MCF 10A (cell line): ENCODE measurements around the gene DCTN2. TPM values are rescaled to one million over a fixed set of nuclear protein-coding genes. Genes with fewer than 3 reads are reported as not detected.

Experiments used
- BruUV-seq: library from RNA; stranded (reverse); fragments of 400-500 nt; replicated peaks from 2 replicates; lab custom pipeline; 2021; lab: Mats Ljungman, UMichigan
- CTCF ChIA-PET: fragments of 300-600 bp; sonication (Branson Sonifier 250); formaldehyde crosslinking; extraction: SDS; loops from one replicate; lab custom pipeline; 2021; ENCODE audit warnings: antibody characterized with exemption, inconsistent platforms; lab: Yijun Ruan, JAX
- POLR2A ChIA-PET: fragments of 300-600, 350-650 bp; sonication (Branson Sonifier 250); formaldehyde crosslinking; extraction: SDS; loops from one replicate; lab custom pipeline; 2020; ENCODE audit warnings: antibody characterized with exemption, inconsistent platforms; lab: Yijun Ruan, JAX
- DNase-seq: peaks from one replicate; pipeline ENCODE4 v3.0.0-alpha.2; 2018; ENCODE audit not compliant: unreplicated experiment
- H3K27ac Mint-ChIP-seq: one replicate; pipeline ENCODE4 v1.8.0; 2022; ENCODE audit warnings: mild to moderate bottlenecking, low read depth, mixed read lengths; ENCODE audit not compliant: unreplicated experiment
- H3K27me3 Mint-ChIP-seq: one replicate; pipeline ENCODE4 v1.8.0; 2022; ENCODE audit warnings: mixed read lengths; ENCODE audit not compliant: insufficient read depth, unreplicated experiment
- H3K36me3 Mint-ChIP-seq: one replicate; pipeline ENCODE4 v1.8.0; 2022; ENCODE audit warnings: mild to moderate bottlenecking, moderate library complexity, mixed read lengths; ENCODE audit not compliant: insufficient read depth, unreplicated experiment
- H3K4me1 Mint-ChIP-seq: one replicate; pipeline ENCODE4 v1.8.0; 2022; ENCODE audit warnings: mixed read lengths; ENCODE audit not compliant: insufficient read depth, unreplicated experiment
- H3K4me3 Mint-ChIP-seq: one replicate; pipeline ENCODE4 v1.8.0; 2022; ENCODE audit warnings: mild to moderate bottlenecking, moderate library complexity, mixed read lengths; ENCODE audit not compliant: unreplicated experiment
- H3K9me3 Mint-ChIP-seq: one replicate; pipeline ENCODE4 v1.8.0; 2022; ENCODE audit warnings: mixed read lengths; ENCODE audit not compliant: unreplicated experiment
- intact Hi-C: fragments of 100-400 bp; cut with micrococcal nuclease; formaldehyde crosslinking; loops from 2 replicates; pipeline ENCODE4 v1.14.1; 2022
- total RNA-seq: library from RNA; stranded (reverse); gene quantifications from 2 replicates; pipeline ENCODE4 v1.2.3, GENCODE V29; 2022
- TF ChIP-seq, protein P1 (sequence below): fragments of 200-600 bp; IDR thresholded peaks from one replicate; pipeline ENCODE4 v1.8.0; 2022; ENCODE audit warnings: antibody characterized with exemption, mild to moderate bottlenecking; ENCODE audit not compliant: unreplicated experiment

The DCTN2 gene
- total RNA-seq, 1 experiment from 2014 or later: 149 TPM

DNA sequence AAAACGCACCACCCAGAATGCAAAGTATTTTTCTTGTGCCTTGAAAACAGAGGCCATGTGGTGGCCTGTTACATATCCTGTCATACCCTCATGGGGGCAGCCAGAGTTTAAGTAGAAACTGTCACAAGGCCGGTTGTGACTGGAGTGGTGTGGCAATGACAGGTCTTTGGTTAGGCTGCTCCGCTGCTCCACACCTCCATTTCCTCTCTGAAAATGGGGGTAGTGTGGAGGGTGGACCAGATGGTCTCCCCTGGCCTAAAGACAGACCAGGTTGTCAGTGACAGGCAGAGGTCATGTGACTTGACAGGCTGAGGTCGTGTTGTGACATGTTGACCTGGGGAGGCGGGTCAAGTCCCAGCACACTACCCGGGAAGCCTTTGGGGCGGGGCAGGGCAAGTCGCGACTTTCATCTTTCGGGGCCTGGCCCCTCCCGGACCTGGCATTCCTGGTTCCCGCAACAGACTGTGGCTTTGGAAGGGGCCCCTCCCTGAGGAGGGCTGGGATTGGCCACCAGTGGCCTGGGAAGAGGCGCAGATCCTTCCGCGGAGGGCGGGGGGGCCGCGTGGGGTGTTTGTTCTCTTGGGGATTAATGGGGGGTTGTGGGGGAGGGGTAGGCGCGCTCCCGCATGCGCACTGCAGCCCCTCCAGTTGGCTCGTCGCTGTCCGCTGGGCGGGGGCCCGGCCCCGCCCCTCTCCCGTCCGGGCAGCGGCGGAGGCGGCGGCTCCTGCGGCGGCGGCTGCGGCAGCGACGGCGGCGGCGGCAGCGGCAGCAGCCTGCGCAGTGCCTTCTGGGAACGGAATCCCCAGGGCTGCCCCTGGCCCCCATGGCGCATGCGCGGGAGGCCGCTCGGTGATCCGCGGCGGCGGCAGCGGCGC lies 24.7 kb downstream of the DCTN2 start, which contains the start of gene MBD6:
Gene MBD6, plus strand, starts transcription at position 814 of the 876 bp plus-strand sequence. CDS start 1,480 bp downstream, outside the sequence.
- peaks cover 73% of the 10 kb centered on the region for H3K36me3 Mint-ChIP-seq
- H3K27me3 Mint-ChIP-seq: no peaks in the 10 kb centered on the region
- DNase-seq: peak; percentile 93
- no TSS peak for BruUV-seq
- TF ChIP-seq, protein P1, sequence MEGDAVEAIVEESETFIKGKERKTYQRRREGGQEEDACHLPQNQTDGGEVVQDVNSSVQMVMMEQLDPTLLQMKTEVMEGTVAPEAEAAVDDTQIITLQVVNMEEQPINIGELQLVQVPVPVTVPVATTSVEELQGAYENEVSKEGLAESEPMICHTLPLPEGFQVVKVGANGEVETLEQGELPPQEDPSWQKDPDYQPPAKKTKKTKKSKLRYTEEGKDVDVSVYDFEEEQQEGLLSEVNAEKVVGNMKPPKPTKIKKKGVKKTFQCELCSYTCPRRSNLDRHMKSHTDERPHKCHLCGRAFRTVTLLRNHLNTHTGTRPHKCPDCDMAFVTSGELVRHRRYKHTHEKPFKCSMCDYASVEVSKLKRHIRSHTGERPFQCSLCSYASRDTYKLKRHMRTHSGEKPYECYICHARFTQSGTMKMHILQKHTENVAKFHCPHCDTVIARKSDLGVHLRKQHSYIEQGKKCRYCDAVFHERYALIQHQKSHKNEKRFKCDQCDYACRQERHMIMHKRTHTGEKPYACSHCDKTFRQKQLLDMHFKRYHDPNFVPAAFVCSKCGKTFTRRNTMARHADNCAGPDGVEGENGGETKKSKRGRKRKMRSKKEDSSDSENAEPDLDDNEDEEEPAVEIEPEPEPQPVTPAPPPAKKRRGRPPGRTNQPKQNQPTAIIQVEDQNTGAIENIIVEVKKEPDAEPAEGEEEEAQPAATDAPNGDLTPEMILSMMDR: no peak
- ChIA-PET CTCF (no interaction called here), POLR2A (interaction anchor here (1.1 to 3.0 kb wide), 7 partner anchors 12 to 245 kb away, joined by 3 to 34 read pairs (median 9); partner anchors contain the start of genes CYP27B1, DCTN2 and PIP4K2C)
- peaks cover 36% of the 10 kb centered on the region for H3K4me1 Mint-ChIP-seq
- intact Hi-C loops: loop anchor here (1.0 kb wide), 1 partner anchor 25 kb away; the partner anchor contains the start of gene DCTN2
- H3K9me3 Mint-ChIP-seq: no peaks in the 10 kb centered on the region
- peak within 1 kb of the TSS; percentile 90 for H3K4me3 Mint-ChIP-seq
- H3K27ac Mint-ChIP-seq: peak within 1 kb of the TSS; percentile 98

- BruUV-seq: no TSS peak
- H3K4me3 Mint-ChIP-seq: peak overlapping the region; percentile 90
- TF ChIP-seq, protein P1: no peak
- H3K36me3 Mint-ChIP-seq: peaks cover 76% of the 10 kb centered on the region
- no peak for DNase-seq
- intact Hi-C loops: loop anchor here (1.0 kb wide), 1 partner anchor 26 kb away; the partner anchor contains the start of gene DCTN2
- H3K27me3 Mint-ChIP-seq: no peaks in the 10 kb centered on the region
- H3K9me3 Mint-ChIP-seq: no peaks in the 10 kb centered on the region
- ChIA-PET CTCF (no interaction called here), POLR2A (interaction anchor here (0.6 to 3.8 kb wide), 4 partner anchors 11 to 1265 kb away, joined by 3 to 43 read pairs (median 20); partner anchors contain the start of gene DCTN2)
- H3K27ac Mint-ChIP-seq: peak overlapping the region; percentile 98
- peaks cover 43% of the 10 kb centered on the region for H3K4me1 Mint-ChIP-seq
Observed at GRCh38 chr12:57521525-57522010, 25.4 kb downstream of the DCTN2 start.

DNA sequence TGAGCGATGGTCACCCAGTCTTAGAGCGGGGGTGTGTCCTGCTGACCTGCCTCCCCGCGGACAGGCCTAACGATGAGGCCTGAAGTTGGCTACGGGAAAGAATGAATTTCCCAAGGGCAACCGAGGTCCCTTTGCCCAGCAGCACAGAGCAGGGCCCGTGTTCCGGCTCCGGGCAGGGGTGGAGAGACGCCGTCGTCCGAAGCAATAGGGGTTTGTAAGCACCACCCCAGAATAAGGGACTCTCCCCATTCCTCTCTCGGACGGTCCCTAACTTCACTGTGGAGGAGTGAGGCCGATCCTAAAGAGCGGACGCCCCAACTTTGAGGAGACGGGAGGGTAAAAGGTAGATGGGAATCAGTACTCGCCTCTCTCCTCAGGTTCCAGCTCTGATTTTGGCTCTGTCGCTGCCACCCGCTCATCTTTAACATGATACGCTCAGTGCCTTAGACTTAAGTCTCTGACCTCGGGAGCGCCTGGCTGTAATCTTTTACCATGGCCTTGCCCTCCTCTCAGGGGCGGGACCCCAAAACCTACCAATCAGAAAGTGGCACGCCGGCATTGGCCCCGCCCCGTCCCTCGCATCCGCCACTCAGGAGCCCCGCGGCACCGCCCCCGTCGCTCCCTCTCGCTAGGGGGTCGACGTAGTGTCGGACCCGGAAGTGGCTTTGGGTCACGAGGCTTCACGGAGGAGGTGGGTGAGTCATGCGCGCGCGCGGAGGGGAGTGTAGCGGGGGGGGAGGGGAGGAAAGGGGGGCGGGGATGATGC lies 26.8 kb downstream of the DCTN2 start, which contains the start of gene DDIT3:
Gene DDIT3, minus strand, starts transcription at position 462 of the 766 bp plus-strand sequence. CDS start 3,108 bp downstream, outside the sequence.
- intact Hi-C loops: no loop called here
- CTCF ChIA-PET: interaction anchor here (0.8 to 1.8 kb wide), 2 partner anchors 10 to 101 kb away, joined by 4 to 5 read pairs; no protein-coding TSS in a partner anchor
- peaks cover 82% of the 10 kb centered on the region for H3K36me3 Mint-ChIP-seq
- DNase-seq: peak; percentile 99
- BruUV-seq: TSS peak; percentile 65
- H3K27me3 Mint-ChIP-seq: no peaks in the 10 kb centered on the region
- H3K4me1 Mint-ChIP-seq: peaks cover 50% of the 10 kb centered on the region
- no peaks in the 10 kb centered on the region for H3K9me3 Mint-ChIP-seq
- TF ChIP-seq, protein P1: no peak
- POLR2A ChIA-PET: interaction anchor here (0.6 to 3.8 kb wide), 21 partner anchors 10 to 432 kb away, joined by 3 to 43 read pairs (median 4); partner anchors contain the start of genes CDK4, DCTN2, GLI1 and PIP4K2C
- H3K4me3 Mint-ChIP-seq: peak within 1 kb of the TSS; percentile 90
- peak within 1 kb of the TSS; percentile 98 for H3K27ac Mint-ChIP-seq
